T-helper 2 cell treated with Interferon-gamma antibody and Interleukin-4, amounts not matched to agents 5 μg/mL and 100 μg/mL, for 36 hours (primary cell): Measurements from ENCODE around the gene FA2H.
"Not testable (repeated sequence)": the region's sequence is repeated elsewhere in the genome, so short reads cannot be mapped to it uniquely, and the experiment has no call there.

Experiments
- DNase-seq: peaks from one replicate; pipeline ENCODE4 v3.0.0; 2021; ENCODE audit warnings: low spot score
- H3K27ac Mint-ChIP-seq: one replicate; pipeline ENCODE4 v1.8.0; 2021; ENCODE audit warnings: mild to moderate bottlenecking, mixed read lengths
- H3K27me3 Mint-ChIP-seq: one replicate; pipeline ENCODE4 v1.8.0; 2021; ENCODE audit warnings: low read depth, mixed read lengths
- H3K36me3 Mint-ChIP-seq: one replicate; pipeline ENCODE4 v1.8.0; 2021; ENCODE audit warnings: low read depth, mixed read lengths
- H3K4me1 Mint-ChIP-seq: one replicate; pipeline ENCODE4 v1.8.0; 2021; ENCODE audit warnings: low read depth, mixed read lengths
- H3K4me3 Mint-ChIP-seq: one replicate; pipeline ENCODE4 v1.8.0; 2022; ENCODE audit warnings: mild to moderate bottlenecking, moderate library complexity, mixed read lengths
- H3K9me3 Mint-ChIP-seq: one replicate; pipeline ENCODE4 v1.8.0; 2021; ENCODE audit warnings: mixed read lengths

Gene FA2H

DNA sequence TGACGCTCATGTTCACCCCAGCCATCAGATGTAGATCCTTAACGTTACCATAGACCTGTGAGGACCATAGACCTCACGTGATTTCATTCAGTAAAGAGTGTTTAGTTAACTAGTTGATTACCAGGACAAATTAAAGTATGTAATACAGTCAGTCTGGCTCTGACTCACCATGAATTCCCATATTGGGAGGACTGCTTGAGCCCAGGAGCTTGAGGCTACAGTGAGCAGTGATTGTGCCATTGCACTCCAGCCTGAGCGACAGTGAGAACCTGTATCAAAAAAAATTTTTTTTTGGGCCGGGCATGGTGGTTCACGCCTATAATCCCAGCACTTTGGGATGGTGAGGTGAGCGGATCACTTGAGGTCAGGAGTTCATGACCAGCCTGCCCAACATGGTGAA, 13.5 kb upstream of the FA2H start:
- Mint-ChIP-seq H3K27ac (no peak overlapping the region), H3K27me3 (peaks cover 3% of the 10 kb centered on the region), H3K4me1 (no peaks in the 10 kb centered on the region), H3K36me3 (no peaks in the 10 kb centered on the region), H3K4me3 (no peak overlapping the region), H3K9me3 (no peaks in the 10 kb centered on the region)
- DNase-seq = no peak

DNA sequence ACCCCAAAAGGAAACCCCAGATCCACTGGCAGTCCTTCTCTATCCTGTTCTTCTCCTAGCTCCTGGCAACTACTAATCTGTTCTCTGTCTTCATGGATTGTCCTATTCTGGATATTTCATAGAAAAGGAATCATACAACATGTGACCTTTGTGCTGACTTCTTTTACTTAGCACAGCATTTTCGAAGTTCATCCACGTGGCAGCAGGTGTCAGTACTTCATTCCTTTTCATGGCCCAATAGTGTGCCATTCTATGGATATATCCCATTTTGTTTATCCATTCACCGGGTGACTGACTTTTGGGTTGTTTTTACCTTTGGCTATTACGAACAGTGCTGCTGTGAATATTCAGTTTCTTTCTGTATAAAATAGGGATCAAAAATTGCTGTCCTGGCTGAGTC, 10.4 kb upstream of the FA2H start:
- Mint-ChIP-seq H3K36me3 (no peaks in the 10 kb centered on the region), H3K27ac (no peak overlapping the region), H3K9me3 (no peaks in the 10 kb centered on the region), H3K4me3 (no peak overlapping the region), H3K4me1 (no peaks in the 10 kb centered on the region), H3K27me3 (peaks cover 9% of the 10 kb centered on the region)
- DNase-seq = no peak

DNA sequence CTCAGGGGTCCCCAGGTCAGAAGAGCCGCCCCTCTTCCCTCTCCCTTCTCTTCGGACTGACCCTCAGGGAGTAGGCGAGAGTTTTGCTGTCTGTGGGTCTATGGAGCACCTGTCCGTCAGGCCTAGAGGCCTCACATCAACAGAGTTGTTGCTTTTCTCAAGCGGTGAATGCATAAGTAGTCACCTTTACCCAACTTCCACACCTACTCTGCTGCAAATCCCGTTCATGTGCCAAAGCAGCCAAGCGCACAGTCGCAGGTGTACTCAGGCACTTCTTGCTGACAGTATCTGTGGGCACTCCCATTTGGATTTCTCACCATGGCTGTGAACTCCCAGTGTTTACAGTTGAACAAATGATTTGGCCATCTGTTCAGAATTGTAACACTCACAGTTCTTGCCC, 4.0 kb upstream of the FA2H start:
- H3K27me3 Mint-ChIP-seq = peaks cover 26% of the 10 kb centered on the region
- no peak overlapping the region for H3K4me3 Mint-ChIP-seq
- no peaks in the 10 kb centered on the region for H3K9me3 Mint-ChIP-seq
- H3K36me3 Mint-ChIP-seq = no peaks in the 10 kb centered on the region
- peaks cover 8% of the 10 kb centered on the region for H3K4me1 Mint-ChIP-seq
- DNase-seq = no peak
- no peak overlapping the region for H3K27ac Mint-ChIP-seq

DNA sequence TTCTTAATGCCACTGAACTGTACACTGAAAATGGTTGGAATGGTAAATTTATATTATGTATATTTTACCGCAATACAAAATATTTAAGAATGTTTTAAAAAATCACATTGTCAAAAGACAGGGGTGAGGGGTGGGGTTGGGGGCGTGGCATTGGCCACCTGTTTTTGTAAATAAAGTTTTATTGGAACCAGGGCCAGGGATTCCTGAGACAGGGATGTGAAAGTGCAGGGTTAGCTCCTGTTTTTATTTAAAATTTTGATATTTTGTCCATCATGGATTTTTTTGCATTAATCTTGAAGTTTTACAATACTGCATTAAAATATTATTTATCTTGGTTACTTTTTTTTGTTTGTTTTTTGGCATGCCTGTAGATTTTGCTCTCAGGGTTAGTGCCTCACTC, 2.3 kb upstream of the FA2H start:
- Mint-ChIP-seq H3K27me3 (peaks cover 40% of the 10 kb centered on the region), H3K27ac (no peak overlapping the region), H3K9me3 (no peaks in the 10 kb centered on the region), H3K4me3 (no peak overlapping the region), H3K36me3 (no peaks in the 10 kb centered on the region), H3K4me1 (peaks cover 9% of the 10 kb centered on the region)
- DNase-seq = no peak

DNA sequence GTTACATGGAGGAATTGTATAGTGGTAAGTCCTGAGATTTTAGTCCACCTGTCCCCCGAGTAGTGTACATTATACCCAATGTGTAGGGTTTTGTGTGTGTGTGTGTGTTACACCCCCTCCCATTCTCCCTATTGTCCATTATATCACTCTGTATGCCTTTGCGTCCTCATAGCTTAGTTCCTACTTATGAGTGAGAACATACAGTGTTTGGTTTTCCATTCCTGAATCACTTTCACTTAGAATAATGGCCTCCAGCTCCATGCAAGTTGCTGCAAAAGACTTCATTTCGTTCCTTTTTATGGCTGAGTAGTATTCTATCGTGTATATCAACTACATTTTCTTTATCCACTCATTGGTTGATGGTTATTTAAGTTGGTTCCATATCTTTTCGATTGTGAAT, 635 bp upstream of the FA2H start:
- no peak overlapping the region for H3K27ac Mint-ChIP-seq
- no peaks in the 10 kb centered on the region for H3K36me3 Mint-ChIP-seq
- peak overlapping the region; percentile 7 for H3K4me3 Mint-ChIP-seq
- H3K9me3 Mint-ChIP-seq = no peaks in the 10 kb centered on the region
- H3K4me1 Mint-ChIP-seq = peaks cover 9% of the 10 kb centered on the region
- H3K27me3 Mint-ChIP-seq = peaks cover 40% of the 10 kb centered on the region
- DNase-seq = no peak

DNA sequence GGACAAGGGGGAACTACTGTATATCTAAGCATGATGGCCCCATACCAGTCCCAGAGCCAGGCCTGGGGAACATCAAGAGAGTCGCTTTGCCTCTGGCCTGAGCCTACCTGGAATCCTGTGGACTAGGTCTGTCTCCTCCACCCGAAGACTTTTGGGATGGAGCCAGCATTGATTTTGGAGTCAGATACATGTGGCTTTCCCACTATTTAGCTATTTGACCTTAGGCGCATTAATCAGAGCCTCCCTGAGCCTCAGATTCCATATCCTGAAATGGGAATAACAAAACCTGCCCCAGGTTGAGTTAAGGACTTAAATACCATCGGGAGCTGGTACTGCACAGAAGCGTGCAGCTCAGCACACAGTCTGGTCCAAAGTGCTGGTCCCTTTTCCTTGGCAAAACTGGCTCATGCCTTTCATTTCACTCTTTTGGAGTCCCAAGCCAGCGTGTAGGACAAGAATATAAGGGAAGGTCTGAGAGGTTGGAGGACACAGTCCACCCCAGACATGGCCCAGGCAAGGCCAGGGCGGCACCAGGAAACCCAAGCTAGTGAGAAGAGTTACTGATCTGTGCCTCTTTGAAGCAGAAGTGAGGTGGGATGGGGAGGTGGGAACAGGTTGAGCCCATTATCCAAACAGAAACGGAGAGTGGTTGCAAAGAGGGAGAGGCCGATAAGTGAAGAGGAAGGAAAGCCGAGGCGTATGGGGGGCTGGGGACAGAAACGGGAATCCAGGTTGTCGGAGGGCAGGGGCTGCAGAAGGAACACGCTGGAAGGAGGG, 986 bp downstream of the FA2H start:
- Mint-ChIP-seq H3K9me3 (no peaks in the 10 kb centered on the region), H3K27me3 (peaks cover 38% of the 10 kb centered on the region), H3K4me1 (peaks cover 9% of the 10 kb centered on the region), H3K27ac (no peak overlapping the region), H3K4me3 (peak overlapping the region; percentile 70), H3K36me3 (no peaks in the 10 kb centered on the region)
- no peak for DNase-seq

DNA sequence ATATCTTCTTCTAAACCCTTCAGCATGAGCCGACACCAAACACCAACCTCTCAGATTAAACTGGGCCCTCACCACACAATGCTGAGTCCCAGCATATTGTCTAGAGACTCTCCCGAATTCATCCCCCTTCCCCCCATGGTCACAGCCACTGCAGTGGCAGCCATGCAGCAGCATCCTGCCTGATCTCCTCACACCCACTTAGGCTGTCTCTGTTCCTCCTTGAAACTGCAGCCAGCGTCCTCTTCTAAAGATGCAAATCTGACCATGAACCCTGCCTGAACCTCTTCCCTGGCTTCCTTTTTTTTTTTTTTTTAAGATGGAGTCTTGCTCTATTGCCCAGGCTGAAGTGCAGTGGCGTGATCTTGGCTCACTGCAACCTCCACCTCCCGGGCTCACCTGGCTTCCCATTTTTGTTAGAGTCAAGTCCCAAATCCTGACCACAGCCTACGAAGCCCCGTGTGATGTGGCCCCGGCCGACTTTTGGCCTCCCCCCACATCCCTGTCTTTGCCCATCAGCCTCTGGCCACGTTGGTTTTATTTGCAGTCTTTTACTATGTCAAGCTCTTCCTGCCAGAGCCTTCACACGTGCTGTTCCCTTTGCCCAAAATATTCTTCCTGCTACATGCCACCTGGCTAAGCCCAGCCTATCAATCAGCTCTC, 2.8 kb downstream of the FA2H start:
- Mint-ChIP-seq H3K9me3 (no peaks in the 10 kb centered on the region), H3K4me3 (no peak overlapping the region), H3K27me3 (peaks cover 37% of the 10 kb centered on the region), H3K4me1 (peaks cover 9% of the 10 kb centered on the region), H3K27ac (peak overlapping the region; percentile 57), H3K36me3 (no peaks in the 10 kb centered on the region)
- no peak for DNase-seq

DNA sequence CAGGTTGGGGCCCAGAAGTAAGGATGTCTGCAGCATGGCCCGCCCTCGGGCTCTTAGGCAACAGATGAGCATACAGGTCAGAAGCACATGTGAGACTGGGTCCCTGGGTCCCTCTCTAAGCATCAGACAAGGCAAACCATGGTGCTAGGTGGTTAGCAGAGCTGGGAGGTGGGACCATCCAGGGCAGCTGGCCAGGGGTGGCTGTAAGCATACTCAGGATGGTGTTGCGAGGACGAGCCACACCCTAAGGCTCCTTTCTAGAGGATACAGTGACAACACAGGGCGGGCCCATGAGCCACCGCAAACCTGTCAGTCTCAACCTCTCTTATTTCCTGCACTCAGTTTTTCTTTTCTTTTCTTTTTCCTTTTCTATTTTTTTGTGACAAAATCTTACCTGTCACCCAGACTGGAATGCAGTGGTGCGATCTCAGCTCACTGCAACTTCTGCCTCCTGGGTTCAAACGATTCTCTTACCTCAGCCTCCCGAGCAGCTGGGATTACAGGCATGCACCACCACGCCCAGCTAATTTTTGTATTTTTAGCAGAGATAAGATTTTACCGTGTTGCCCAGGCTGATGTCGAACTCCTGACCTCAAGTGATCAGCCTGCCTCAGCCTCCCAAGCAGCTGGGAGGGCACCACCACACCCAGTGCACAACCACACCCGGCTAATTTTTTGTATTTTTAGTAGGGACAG, 3.6 kb downstream of the FA2H start:
- Mint-ChIP-seq H3K9me3 (no peaks in the 10 kb centered on the region), H3K4me1 (peaks cover 9% of the 10 kb centered on the region), H3K4me3 (no peak overlapping the region), H3K36me3 (no peaks in the 10 kb centered on the region), H3K27ac (no peak overlapping the region), H3K27me3 (peaks cover 34% of the 10 kb centered on the region)
- no peak for DNase-seq

DNA sequence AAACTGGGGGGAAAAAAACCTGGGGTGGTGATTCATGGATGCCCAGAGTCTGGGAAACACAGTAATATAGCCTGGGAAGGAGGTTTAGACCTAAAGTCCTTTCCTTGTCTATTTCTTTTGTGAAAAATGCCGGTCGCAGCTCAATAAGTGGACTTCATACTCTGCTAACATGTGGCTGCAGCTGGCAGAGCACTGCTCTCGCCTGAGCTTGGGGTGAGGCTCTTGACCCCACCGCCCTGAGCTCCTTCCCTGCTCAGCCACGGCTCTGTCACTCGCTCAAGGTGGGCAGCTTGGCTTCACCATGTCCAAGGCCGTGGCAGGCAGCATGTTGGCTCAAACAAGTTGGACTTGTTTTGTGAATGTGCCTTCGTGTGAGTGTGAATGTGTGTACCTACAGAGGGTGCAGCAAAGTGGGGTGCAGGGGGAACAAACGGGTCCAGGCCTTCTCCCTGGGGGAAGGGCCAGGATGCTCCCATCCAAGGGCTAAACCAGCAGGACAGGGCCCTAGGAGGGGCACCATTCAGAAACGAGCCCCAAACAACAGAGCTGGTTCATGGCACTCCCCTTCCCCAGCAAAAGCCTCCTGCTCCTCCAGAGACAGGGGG, 4.9 kb downstream of the FA2H start:
- no peak overlapping the region for H3K27ac Mint-ChIP-seq
- H3K27me3 Mint-ChIP-seq = peaks cover 24% of the 10 kb centered on the region
- H3K9me3 Mint-ChIP-seq = no peaks in the 10 kb centered on the region
- no peaks in the 10 kb centered on the region for H3K36me3 Mint-ChIP-seq
- no peak for DNase-seq
- H3K4me1 Mint-ChIP-seq = peaks cover 6% of the 10 kb centered on the region
- H3K4me3 Mint-ChIP-seq = no peak overlapping the region

DNA sequence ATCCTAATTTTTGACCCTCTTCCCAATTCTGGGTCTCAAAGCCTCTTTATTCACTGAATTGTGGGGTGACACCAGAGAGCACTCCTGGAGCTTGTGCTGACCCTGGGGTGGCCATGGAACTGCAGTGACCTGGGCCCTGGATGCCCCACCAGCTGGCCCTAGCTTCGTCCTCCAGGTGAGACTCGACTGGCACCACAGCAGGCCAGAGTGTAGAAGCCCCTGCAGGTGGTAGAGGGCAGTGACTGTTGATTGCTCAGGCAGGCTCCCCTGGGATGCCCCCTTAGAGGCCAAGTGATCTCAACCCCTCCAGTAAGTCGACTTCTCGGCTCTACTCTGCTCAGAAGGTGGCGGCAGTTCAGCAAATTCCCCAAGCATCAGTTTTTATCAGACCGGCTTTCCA, 6.4 kb downstream of the FA2H start:
- Mint-ChIP-seq H3K4me3 (no peak overlapping the region), H3K9me3 (no peaks in the 10 kb centered on the region), H3K36me3 (no peaks in the 10 kb centered on the region), H3K27ac (no peak overlapping the region), H3K27me3 (peaks cover 14% of the 10 kb centered on the region), H3K4me1 (no peaks in the 10 kb centered on the region)
- no peak for DNase-seq

DNA sequence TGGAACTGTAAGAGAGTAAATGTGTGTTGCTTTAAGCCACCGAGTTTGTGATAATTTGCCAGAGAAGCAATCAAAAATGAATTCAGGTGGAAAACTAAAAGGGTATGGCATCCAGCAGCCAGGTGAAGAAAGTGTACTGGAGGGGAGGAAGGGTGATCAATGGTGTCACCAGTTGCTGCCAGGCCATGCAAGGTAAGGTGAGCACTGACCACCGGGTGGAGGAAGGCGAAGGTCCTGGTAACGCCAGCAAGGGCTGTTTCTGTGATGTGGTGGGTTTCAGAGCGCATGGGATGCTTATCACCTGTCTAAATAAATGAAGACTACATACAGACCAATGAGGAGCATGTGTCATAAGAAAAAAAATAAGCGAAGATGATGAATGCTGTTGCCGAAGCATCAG, 6.9 kb downstream of the FA2H start:
- H3K4me1 Mint-ChIP-seq = no peaks in the 10 kb centered on the region
- no peaks in the 10 kb centered on the region for H3K36me3 Mint-ChIP-seq

DNA sequence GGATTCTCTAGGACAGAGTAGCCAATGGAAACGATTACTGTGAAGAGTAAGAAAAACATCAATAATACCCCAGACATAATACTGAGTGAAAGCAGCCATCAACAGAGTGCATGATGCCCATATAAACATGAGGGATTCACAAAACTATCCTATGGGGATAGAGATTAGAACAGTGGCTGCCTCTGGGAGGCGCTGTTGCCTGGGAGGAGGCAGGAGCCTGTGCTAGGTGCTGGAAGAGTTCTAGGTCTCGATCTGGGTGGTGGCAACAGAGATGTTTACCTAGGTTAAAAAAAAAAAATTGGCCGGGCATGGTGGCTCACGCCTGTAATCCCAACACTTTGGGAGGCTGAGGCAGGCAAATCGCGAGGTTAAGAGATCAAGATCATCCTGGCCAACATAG, 7.9 kb downstream of the FA2H start:
- H3K4me1 Mint-ChIP-seq = no peaks in the 10 kb centered on the region
- H3K27ac Mint-ChIP-seq = no peak overlapping the region
- H3K9me3 Mint-ChIP-seq = no peaks in the 10 kb centered on the region
- H3K27me3 Mint-ChIP-seq = peaks cover 4% of the 10 kb centered on the region
- DNase-seq = no peak
- no peak overlapping the region for H3K4me3 Mint-ChIP-seq
- no peaks in the 10 kb centered on the region for H3K36me3 Mint-ChIP-seq

More for the DNA sequence above, 6.9 kb downstream of the FA2H start:
- Mint-ChIP-seq H3K27ac (no peak overlapping the region), H3K27me3 (peaks cover 10% of the 10 kb centered on the region), H3K9me3 (no peaks in the 10 kb centered on the region), H3K4me3 (no peak overlapping the region)
- no peak for DNase-seq

DNA sequence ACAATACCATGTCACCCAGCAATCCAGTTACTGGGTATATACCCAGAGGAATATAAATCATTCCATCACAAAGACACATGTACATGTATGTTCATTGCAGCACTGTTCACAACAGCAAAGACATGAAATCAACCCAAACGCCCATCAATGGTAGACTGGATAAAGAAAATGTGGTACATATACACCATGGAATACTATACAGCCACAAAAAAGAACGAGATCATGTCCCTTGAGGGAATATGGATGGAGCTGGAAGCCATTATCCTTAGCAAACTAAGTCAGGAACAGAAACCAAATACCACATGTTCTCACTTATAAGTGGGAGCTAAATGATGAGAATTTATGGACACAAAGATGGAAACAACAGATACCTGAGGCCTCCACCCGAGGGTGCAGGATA, 10.4 kb downstream of the FA2H start:
- not testable (repeated sequence) for H3K4me3 Mint-ChIP-seq, H3K9me3 Mint-ChIP-seq, H3K27ac Mint-ChIP-seq, DNase-seq, H3K4me1 Mint-ChIP-seq, H3K36me3 Mint-ChIP-seq, H3K27me3 Mint-ChIP-seq

DNA sequence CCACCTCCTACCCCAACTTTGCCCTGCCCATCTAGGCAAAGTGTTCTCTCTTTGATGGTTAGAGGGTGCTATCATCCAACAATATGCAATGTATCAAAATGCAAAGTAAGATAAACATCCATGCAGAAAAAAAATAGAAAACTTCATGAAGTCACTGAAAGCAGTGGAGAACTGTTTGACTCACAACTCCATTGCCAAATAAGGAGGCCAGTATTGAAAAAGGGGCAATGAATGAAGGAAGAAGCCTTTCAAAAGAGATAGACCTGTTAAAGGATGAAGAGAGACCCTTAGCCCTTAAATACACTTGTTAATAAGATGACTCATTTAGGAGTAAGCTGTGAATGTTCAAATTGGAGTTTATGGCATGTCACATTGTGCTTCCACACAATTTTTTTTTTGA, 13.0 kb downstream of the FA2H start:
- H3K4me3 Mint-ChIP-seq = no peak overlapping the region
- H3K27ac Mint-ChIP-seq = no peak overlapping the region
- no peak for DNase-seq
- no peaks in the 10 kb centered on the region for H3K4me1 Mint-ChIP-seq
- H3K27me3 Mint-ChIP-seq = no peaks in the 10 kb centered on the region
- H3K36me3 Mint-ChIP-seq = no peaks in the 10 kb centered on the region
- H3K9me3 Mint-ChIP-seq = no peaks in the 10 kb centered on the region
